Keratinocyte (primary cell): Measurements from ENCODE around the gene PDGFB. TPM values are rescaled to one million over a fixed set of nuclear protein-coding genes. Genes with fewer than 3 reads are reported as not detected.

Experiments used
- DNase-seq: peaks from one replicate; pipeline ENCODE4 v3.0.0-alpha.2; 2011; ENCODE audit warnings: low read depth, missing footprints, low spot score
- FAIRE-seq: peaks from 2 replicates; lab custom pipeline; 2011; peaks lifted over from hg19 to GRCh38; lab: Jason Lieb, UNC
- H2AFZ ChIP-seq: 2 replicates; pipeline ENCODE4 v1.6.0; 2012; ENCODE audit warnings: low read length, control low read depth, inconsistent platforms; ENCODE audit not compliant: control insufficient read depth
- H3K27ac ChIP-seq: 2 replicates; pipeline ENCODE4 v1.5.1; 2011; ENCODE audit warnings: low read length; ENCODE audit not compliant: control insufficient read depth, insufficient read depth
- H3K27me3 ChIP-seq: 3 replicates; pipeline ENCODE4 v1.6.0; 2011; ENCODE audit warnings: low read length; ENCODE audit not compliant: control insufficient read depth, insufficient read depth; ENCODE audit errors: extremely low read depth
- H3K36me3 ChIP-seq, 2 experiments: 2 replicates in 1 of 2; 3 replicates in 1 of 2; pipeline ENCODE4 v1.5.1; 2011; ENCODE audit warnings: low read length in 2 of 2, mild to moderate bottlenecking in 1 of 2; ENCODE audit not compliant: control insufficient read depth in 2 of 2, insufficient read depth in 2 of 2; ENCODE audit errors: extremely low read depth in 1 of 2
- H3K4me1 ChIP-seq: 3 replicates; pipeline ENCODE4 v1.5.1; 2011; ENCODE audit warnings: low read length; ENCODE audit not compliant: control insufficient read depth, insufficient read depth; ENCODE audit errors: extremely low read depth
- H3K4me2 ChIP-seq: 3 replicates; pipeline ENCODE4 v1.6.0; 2011; ENCODE audit warnings: low read depth, low read length; ENCODE audit not compliant: control insufficient read depth, insufficient read depth; ENCODE audit errors: extremely low read depth
- H3K4me3 ChIP-seq, 3 experiments: fragments of 200-600 bp in 1 of 3; sonication (generic) in 1 of 3; 2 replicates in 2 of 3; 3 replicates in 1 of 3; pipeline ENCODE4 v1.5.1; 2011 to 2016; ENCODE audit warnings: low read length in 3 of 3, mild to moderate bottlenecking in 3 of 3, control low read depth in 2 of 3, inconsistent platforms in 1 of 3, low read depth in 1 of 3, mixed read lengths in 1 of 3, mixed run types in 1 of 3, moderate library complexity in 1 of 3; ENCODE audit not compliant: control insufficient read depth in 2 of 3, insufficient read depth in 2 of 3; ENCODE audit errors: extremely low read depth in 1 of 3
- H3K79me2 ChIP-seq: 2 replicates; pipeline ENCODE4 v1.6.0; 2012; ENCODE audit warnings: low read length; ENCODE audit not compliant: control insufficient read depth, insufficient read depth
- H3K9ac ChIP-seq: 3 replicates; pipeline ENCODE4 v1.6.0; 2011; ENCODE audit warnings: low read length; ENCODE audit not compliant: control insufficient read depth, insufficient read depth; ENCODE audit errors: extremely low read depth
- H3K9me1 ChIP-seq: 3 replicates; pipeline ENCODE4 v1.6.0; 2011; ENCODE audit warnings: low read length; ENCODE audit not compliant: control insufficient read depth, insufficient read depth; ENCODE audit errors: extremely low read depth
- H3K9me3 ChIP-seq: 2 replicates; pipeline ENCODE4 v1.5.1; 2012; ENCODE audit warnings: low read depth, low read length; ENCODE audit not compliant: control insufficient read depth
- H4K20me1 ChIP-seq: 3 replicates; pipeline ENCODE4 v1.6.0; 2011; ENCODE audit warnings: low read length; ENCODE audit not compliant: control insufficient read depth, insufficient read depth; ENCODE audit errors: extremely low read depth
- EZH2 ChIP-seq: IDR thresholded peaks from one replicate; pipeline ENCODE4 v1.6.1; 2012; ENCODE audit warnings: inconsistent platforms, mild to moderate bottlenecking, low read length, moderate library complexity
- dilution Hi-C: fragments of 300-500 bp; cut with MboI; formaldehyde crosslinking; loops from one replicate; pipeline ENCODE4 v1.7.0; 2020; ENCODE audit warnings: low sequenced_read_pairs; ENCODE audit not compliant: extremely low pct_ligation_motif_present
- polyA plus RNA-seq, 5 experiments: library from polyadenylated mRNA; depleted of rRNA in 3 of 5; stranded (reverse) in 3 of 5; stranded (forward) in 1 of 5; unstranded in 1 of 5; fragments of >200 nt; gene quantifications; 1 replicate in 1 of 5; 2 replicates in 3 of 5; 3 replicates in 1 of 5; pipeline versions ENCODE4 v1.2.1 to v1.2.3, GENCODE V29; 2011 to 2012; ENCODE audit warnings: missing spikeins in 2 of 5, low read depth in 1 of 5, low replicate concordance in 1 of 5
- TF ChIP-seq, protein P1 (sequence below), 3 experiments: IDR thresholded peaks in 1 of 3; conservative IDR thresholded peaks in 1 of 3; optimal IDR thresholded peaks in 1 of 3; 2 replicates in 2 of 3; 3 replicates in 1 of 3; pipeline versions ENCODE3 to v1.5.1; 2011; ENCODE audit warnings: low read length in 3 of 3, mild to moderate bottlenecking in 3 of 3, moderate library complexity in 2 of 3, control low read depth in 1 of 3, inconsistent platforms in 1 of 3; ENCODE audit not compliant: insufficient read depth in 2 of 3; ENCODE audit errors: extremely low read depth in 1 of 3

The PDGFB gene
- polyA plus RNA-seq, 1 donor (not counting 4 experiments of a cell fraction or from before 2014, with no cell fraction given), result 6.0 TPM

DNA sequence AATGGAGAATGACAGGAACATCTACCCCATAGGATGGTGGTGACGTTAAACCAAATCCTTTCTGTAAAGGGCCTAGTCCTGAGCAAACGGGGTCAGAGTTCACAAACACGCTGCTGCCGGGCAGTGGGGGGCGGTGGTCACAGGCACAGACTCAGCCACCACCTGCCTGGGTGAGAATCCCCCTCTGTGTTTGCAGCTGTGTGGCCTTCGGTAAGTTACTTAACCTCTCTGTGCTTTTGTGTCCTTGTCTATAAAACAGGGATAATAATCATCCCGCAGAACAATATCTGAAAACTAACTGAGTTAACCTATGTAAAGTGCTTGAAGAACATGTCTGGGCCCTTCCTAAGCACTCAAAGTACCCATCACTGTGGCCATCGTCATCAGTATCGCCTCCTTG, 26.0 kb upstream of the PDGFB start:
- no peak for FAIRE-seq

DNA sequence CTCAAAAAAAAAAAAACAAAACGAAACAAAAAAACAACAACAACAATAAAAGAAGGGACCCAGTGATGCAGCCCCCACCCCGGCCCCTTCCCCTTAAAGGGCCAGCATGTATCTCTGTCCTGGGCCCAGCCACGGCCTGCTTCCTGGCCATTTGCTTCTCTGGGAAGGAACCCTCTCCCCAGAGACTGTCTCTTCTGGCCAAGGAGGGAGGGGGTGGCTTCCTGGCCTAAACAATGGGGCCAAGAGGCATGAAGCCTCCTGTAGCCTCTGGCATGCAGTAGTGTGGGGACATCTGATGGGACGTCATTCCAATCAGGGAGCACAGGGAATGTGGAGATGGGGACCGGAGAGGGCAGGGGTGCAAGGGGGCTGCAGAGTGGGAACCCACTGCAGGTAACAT, 25.5 kb upstream of the PDGFB start:
- Histone ChIP-seq H3K9me1 (no peaks in the 10 kb centered on the region), H3K4me3 (no peak overlapping the region), H3K36me3 (no peaks in the 10 kb centered on the region), H3K79me2 (no peaks in the 10 kb centered on the region), H2AFZ (no peak overlapping the region), H3K9me3 (no peaks in the 10 kb centered on the region), H4K20me1 (no peaks in the 10 kb centered on the region), H3K4me2 (no peak overlapping the region), H3K9ac (no peak overlapping the region), H3K27me3 (no peaks in the 10 kb centered on the region), H3K4me1 (peaks cover 3% of the 10 kb centered on the region), H3K27ac (no peak overlapping the region)
- TF ChIP-seq, protein P1, sequence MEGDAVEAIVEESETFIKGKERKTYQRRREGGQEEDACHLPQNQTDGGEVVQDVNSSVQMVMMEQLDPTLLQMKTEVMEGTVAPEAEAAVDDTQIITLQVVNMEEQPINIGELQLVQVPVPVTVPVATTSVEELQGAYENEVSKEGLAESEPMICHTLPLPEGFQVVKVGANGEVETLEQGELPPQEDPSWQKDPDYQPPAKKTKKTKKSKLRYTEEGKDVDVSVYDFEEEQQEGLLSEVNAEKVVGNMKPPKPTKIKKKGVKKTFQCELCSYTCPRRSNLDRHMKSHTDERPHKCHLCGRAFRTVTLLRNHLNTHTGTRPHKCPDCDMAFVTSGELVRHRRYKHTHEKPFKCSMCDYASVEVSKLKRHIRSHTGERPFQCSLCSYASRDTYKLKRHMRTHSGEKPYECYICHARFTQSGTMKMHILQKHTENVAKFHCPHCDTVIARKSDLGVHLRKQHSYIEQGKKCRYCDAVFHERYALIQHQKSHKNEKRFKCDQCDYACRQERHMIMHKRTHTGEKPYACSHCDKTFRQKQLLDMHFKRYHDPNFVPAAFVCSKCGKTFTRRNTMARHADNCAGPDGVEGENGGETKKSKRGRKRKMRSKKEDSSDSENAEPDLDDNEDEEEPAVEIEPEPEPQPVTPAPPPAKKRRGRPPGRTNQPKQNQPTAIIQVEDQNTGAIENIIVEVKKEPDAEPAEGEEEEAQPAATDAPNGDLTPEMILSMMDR (optimal IDR thresholded peaks at IDR 0.05 in 1 of 3, IDR thresholded peaks at IDR 0.05 in 1 of 3, conservative IDR thresholded peaks at IDR 0.05 in 1 of 3; ENCODE audit: extremely low read depth in 1 of 3, insufficient read depth in 2 of 3, low read length in 3 of 3), result no peak
- no peak for TF ChIP-seq EZH2
- DNase-seq (no peak), FAIRE-seq (no peak)
- dilution Hi-C loops, result no loop called here

More for the DNA sequence above, 26.0 kb upstream of the PDGFB start:
- Histone ChIP-seq H3K9me3 (no peaks in the 10 kb centered on the region), H3K4me1 (peaks cover 3% of the 10 kb centered on the region), H2AFZ (no peak overlapping the region), H3K4me3 (no peak overlapping the region), H4K20me1 (no peaks in the 10 kb centered on the region), H3K36me3 (no peaks in the 10 kb centered on the region), H3K79me2 (no peaks in the 10 kb centered on the region), H3K4me2 (no peak overlapping the region), H3K9ac (no peak overlapping the region), H3K27me3 (no peaks in the 10 kb centered on the region), H3K9me1 (no peaks in the 10 kb centered on the region), H3K27ac (no peak overlapping the region)
- no peak for TF ChIP-seq EZH2
- TF ChIP-seq, protein P1 (optimal IDR thresholded peaks at IDR 0.05 in 1 of 3, IDR thresholded peaks at IDR 0.05 in 1 of 3, conservative IDR thresholded peaks at IDR 0.05 in 1 of 3; ENCODE audit: extremely low read depth in 1 of 3, insufficient read depth in 2 of 3, low read length in 3 of 3), result no peak
- DNase-seq, result no peak
- dilution Hi-C loops, result no loop called here
